GM21737 (cell line): ENCODE data around the gene CCND3.

Source experiments
- ATAC-seq: cut with Tn5 transposase; IDR thresholded peaks from one replicate; pipeline ENCODE4 v1.9.1; 2021; ENCODE audit warnings: mild to moderate bottlenecking, moderate library complexity; ENCODE audit not compliant: unreplicated experiment

Gene CCND3

GRCh38 chr6:41941280-41942066 is at the start of gene CCND3:
CCND3 (minus strand) TSS chr6:41941808; CDS start chr6:41941649, 159 bp downstream.
- ATAC-seq, result peak; percentile 90

- ATAC-seq, result no peak
Measured at GRCh38 chr6:41986339-41986738, 44.7 kb upstream of the CCND3 start.

- no peak for ATAC-seq
Measured at GRCh38 chr6:41984623-41985022, 43.0 kb upstream of the CCND3 start.

GRCh38 chr6:41976794-41977484 is 35.3 kb upstream of the CCND3 start:
- ATAC-seq, result no peak

- no peak for ATAC-seq
Measured at GRCh38 chr6:41975276-41975675, 33.7 kb upstream of the CCND3 start.

- ATAC-seq, result no peak
Measured at GRCh38 chr6:41974281-41974825, 32.7 kb upstream of the CCND3 start.

- no peak for ATAC-seq
Measured at GRCh38 chr6:41972826-41973225, 31.2 kb upstream of the CCND3 start.

- no peak for ATAC-seq
Measured at GRCh38 chr6:41970436-41970846, 28.8 kb upstream of the CCND3 start.

GRCh38 chr6:41967312-41968287 is 26.0 kb upstream of the CCND3 start:
- no peak for ATAC-seq

- ATAC-seq, result no peak
Measured at GRCh38 chr6:41966961-41967311, 25.3 kb upstream of the CCND3 start.

- no peak for ATAC-seq
Measured at GRCh38 chr6:41966214-41966920, 24.8 kb upstream of the CCND3 start.

- no peak for ATAC-seq
Measured at GRCh38 chr6:41965429-41966213, 24.0 kb upstream of the CCND3 start.

- ATAC-seq, result no peak
Measured at GRCh38 chr6:41964201-41964887, 22.7 kb upstream of the CCND3 start.

GRCh38 chr6:41963371-41963770 is 21.8 kb upstream of the CCND3 start:
- no peak for ATAC-seq

- no peak for ATAC-seq
Measured at GRCh38 chr6:41960028-41960427, 18.4 kb upstream of the CCND3 start.

GRCh38 chr6:41958022-41958856 is 16.6 kb upstream of the CCND3 start:
- no peak for ATAC-seq

GRCh38 chr6:41957117-41957516 is 15.5 kb upstream of the CCND3 start:
- ATAC-seq, result no peak

GRCh38 chr6:41955412-41955811 is 13.8 kb upstream of the CCND3 start:
- no peak for ATAC-seq
